WERI-Rb-1 (cell line): ENCODE data around the gene PEMT.

Experiments used
- DNase-seq: peaks from one replicate; pipeline ENCODE4 v3.0.0-alpha.2; 2020
- H3K27ac ChIP-seq: fragments of 250-450 bp; sonication (Bioruptor Pico); 2 replicates; pipeline ENCODE4 v1.5.1; 2020; ENCODE audit warnings: mild to moderate bottlenecking, moderate library complexity
- H3K27me3 ChIP-seq: fragments of 250-450 bp; sonication (Bioruptor Pico); 2 replicates; pipeline ENCODE4 v1.5.1; 2021; ENCODE audit warnings: mild to moderate bottlenecking, low read depth, moderate library complexity; ENCODE audit not compliant: insufficient read depth, severe bottlenecking
- H3K36me3 ChIP-seq: fragments of 250-450 bp; sonication (Bioruptor Pico); 2 replicates; pipeline ENCODE4 v1.5.1; 2020; ENCODE audit warnings: mild to moderate bottlenecking, moderate library complexity
- H3K4me3 ChIP-seq: 2 replicates; pipeline ENCODE4 v1.5.1; 2011; ENCODE audit warnings: low read depth, mild to moderate bottlenecking, control low read depth, low read length
- H3K9me3 ChIP-seq: fragments of 250-450 bp; sonication (Bioruptor Pico); 2 replicates; pipeline ENCODE4 v1.5.1; 2021; ENCODE audit warnings: mild to moderate bottlenecking, moderate library complexity; ENCODE audit not compliant: severe bottlenecking
- TF ChIP-seq, protein P1 (sequence below): IDR thresholded peaks from 2 replicates; pipeline ENCODE4 v1.5.1; 2011; ENCODE audit warnings: low read depth, mild to moderate bottlenecking, control low read depth, inconsistent platforms, low read length

The PEMT gene

DNA sequence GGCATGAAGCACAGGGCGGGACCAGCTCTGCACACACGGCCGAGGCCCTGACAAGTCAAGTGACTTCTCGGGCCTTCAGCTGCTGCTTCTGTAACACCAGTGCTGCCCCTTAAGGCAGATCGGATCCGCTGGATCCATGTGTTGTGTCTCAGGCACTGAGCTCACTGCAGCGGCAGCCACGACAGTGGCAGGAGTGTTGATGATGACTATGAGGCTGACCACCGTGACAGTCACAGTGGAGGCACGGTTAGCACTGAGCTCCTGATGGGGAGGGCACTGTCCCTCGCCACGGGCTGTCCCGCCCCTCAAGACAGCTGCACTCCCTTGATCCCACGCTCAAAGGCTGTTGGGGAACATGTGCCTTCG, 29.4 kb downstream of the PEMT start:
- Histone ChIP-seq H3K9me3 (no peaks in the 10 kb centered on the region), H3K4me3 (no peak overlapping the region), H3K27ac (no peak overlapping the region), H3K27me3 (no peaks in the 10 kb centered on the region), H3K36me3 (no peaks in the 10 kb centered on the region)
- TF ChIP-seq, protein P1, sequence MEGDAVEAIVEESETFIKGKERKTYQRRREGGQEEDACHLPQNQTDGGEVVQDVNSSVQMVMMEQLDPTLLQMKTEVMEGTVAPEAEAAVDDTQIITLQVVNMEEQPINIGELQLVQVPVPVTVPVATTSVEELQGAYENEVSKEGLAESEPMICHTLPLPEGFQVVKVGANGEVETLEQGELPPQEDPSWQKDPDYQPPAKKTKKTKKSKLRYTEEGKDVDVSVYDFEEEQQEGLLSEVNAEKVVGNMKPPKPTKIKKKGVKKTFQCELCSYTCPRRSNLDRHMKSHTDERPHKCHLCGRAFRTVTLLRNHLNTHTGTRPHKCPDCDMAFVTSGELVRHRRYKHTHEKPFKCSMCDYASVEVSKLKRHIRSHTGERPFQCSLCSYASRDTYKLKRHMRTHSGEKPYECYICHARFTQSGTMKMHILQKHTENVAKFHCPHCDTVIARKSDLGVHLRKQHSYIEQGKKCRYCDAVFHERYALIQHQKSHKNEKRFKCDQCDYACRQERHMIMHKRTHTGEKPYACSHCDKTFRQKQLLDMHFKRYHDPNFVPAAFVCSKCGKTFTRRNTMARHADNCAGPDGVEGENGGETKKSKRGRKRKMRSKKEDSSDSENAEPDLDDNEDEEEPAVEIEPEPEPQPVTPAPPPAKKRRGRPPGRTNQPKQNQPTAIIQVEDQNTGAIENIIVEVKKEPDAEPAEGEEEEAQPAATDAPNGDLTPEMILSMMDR: no peak
- DNase-seq: no peak

DNA sequence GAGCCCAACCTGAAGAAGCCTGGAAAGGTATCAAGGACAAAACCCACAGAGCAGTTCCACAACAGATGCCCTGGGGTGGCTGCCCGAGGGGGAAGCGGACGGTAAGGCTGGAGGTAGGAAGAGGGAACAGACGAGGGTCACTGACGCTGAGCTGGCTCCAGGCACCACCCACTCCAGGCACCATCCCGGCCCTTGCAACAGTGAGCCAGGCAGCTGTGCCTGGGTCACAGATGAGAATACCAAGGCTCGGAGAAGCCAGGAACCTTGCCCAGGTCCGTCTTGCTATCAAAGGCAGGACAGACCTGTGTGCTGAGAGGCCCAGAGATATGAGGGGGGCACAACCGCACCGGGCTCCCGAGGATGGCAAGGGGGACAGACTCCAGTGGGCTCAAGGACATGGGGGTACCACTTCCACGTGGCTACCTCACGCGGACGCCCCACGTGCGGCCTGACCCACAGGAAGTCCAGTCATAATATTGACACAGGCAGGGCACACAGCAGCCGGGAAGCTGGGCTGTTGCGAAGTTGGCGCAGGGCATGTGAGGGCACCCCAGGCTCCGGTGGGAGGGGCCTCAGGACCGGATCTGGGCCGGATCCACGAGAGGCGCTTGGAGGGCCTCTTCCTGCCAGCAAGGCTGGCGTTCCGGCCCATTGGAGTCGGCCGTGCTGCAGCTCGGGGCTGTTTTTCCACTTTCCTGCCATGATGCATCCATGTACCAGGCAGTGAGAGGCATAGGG, 29.9 kb downstream of the PEMT start:
- no peaks in the 10 kb centered on the region for H3K27me3 ChIP-seq
- no peak overlapping the region for H3K4me3 ChIP-seq

DNA sequence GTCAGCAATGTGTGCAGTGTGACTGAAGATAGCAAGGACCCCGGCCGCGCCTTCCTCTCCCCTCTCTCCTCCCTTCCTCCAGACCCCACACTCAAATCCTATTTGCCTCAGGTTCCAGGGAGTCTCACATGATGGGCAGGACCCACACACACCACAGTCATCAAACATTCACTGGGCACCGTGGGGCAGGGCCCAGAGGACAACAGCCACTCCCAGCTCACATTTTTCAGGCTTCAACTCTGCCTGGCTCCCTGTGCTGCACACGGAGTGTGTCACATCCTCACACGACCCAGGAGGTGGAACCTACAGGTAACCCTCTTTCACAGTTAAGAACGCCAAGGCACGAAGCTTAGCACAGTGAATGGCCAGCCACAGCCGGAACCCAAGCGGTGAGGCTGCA, 30.5 kb downstream of the PEMT start:
- no peaks in the 10 kb centered on the region for H3K9me3 ChIP-seq
- no peaks in the 10 kb centered on the region for H3K27me3 ChIP-seq
- no peak overlapping the region for H3K27ac ChIP-seq
- TF ChIP-seq, protein P1: no peak
- H3K4me3 ChIP-seq: no peak overlapping the region
- DNase-seq: no peak
- no peaks in the 10 kb centered on the region for H3K36me3 ChIP-seq

More for the DNA sequence above, 29.9 kb downstream of the PEMT start:
- H3K9me3 ChIP-seq: no peaks in the 10 kb centered on the region
- H3K27ac ChIP-seq: no peak overlapping the region
- H3K36me3 ChIP-seq: no peaks in the 10 kb centered on the region
- TF ChIP-seq, protein P1: no peak
- no peak for DNase-seq

DNA sequence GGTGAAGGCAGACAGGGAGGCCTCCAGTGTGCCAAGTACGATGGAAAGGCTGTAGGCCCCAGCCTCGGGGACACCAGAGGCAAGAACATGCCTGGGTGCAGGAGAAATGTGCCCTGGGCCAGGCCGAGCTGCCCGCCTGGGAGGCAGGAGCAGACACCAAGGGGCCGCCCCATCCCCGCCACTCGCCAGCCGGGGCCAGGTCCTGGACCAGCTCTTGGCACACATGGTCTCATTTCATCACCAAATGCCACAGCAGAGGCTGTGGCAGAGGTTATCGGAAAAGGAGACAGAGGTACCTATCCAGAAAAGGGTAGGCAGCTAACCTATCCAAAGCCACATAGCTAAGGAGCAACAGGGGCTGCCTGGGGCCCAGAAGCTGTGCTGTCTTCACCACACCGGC, 31.3 kb downstream of the PEMT start:
- TF ChIP-seq, protein P1: no peak
- no peaks in the 10 kb centered on the region for H3K36me3 ChIP-seq
- H3K9me3 ChIP-seq: no peaks in the 10 kb centered on the region
- H3K27me3 ChIP-seq: no peaks in the 10 kb centered on the region
- H3K4me3 ChIP-seq: no peak overlapping the region
- H3K27ac ChIP-seq: no peak overlapping the region
- DNase-seq: no peak

DNA sequence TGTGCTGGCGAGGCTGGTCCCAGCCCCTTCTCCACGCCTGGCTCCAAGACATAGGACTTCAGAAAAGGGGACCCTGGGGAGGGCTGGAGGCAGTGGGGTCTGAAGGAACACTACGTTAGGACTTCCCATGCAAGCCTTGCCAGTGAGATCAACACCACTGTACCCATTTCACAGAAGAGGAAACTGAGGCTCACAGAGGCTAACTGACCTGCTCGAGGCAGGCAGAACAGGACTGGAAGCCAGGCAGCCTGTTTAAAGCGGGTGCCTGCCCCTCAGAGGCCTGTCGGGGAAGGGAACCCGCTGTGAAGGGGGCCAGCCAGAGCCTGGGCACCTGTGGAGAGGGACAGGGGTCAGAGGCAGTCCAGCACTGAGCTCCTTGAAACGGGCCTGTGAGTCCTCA, 32.3 kb downstream of the PEMT start:
- TF ChIP-seq, protein P1: no peak
- Histone ChIP-seq H3K27me3 (no peaks in the 10 kb centered on the region), H3K27ac (no peak overlapping the region), H3K4me3 (no peak overlapping the region), H3K9me3 (no peaks in the 10 kb centered on the region), H3K36me3 (no peaks in the 10 kb centered on the region)
- no peak for DNase-seq

DNA sequence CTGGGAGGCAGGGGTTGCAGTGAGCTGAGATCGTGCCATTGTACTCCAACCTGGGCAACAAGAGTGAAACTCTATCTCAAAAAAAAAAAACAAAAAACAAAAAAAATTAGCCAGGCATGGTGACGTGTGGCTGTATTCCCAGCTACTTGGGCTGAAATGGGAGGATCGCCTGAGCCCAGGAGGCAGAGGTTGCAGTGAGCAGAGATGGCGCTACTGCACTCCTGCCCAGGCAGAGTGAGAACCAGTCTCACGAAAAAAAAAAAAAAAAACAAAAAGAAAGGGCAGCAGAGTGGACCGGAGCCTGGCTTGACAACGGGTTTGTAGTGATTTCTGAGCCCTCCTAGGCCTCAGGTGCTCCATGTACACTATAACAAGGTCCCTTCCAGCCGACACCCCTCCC, 33.1 kb downstream of the PEMT start:
- DNase-seq: no peak
- no peaks in the 10 kb centered on the region for H3K36me3 ChIP-seq

More for the DNA sequence above, 33.1 kb downstream of the PEMT start:
- Histone ChIP-seq H3K27me3 (no peaks in the 10 kb centered on the region), H3K9me3 (no peaks in the 10 kb centered on the region), H3K4me3 (no peak overlapping the region), H3K27ac (no peak overlapping the region)
- TF ChIP-seq, protein P1: no peak
